Effector CD8-positive, alpha-beta T cell (primary cell): ENCODE results near the gene DDX56.

Experiments used
- DNase-seq: peaks from one replicate; lab custom pipeline; 2025; lab: John Stamatoyannopoulos, UW

The DDX56 gene

DNA sequence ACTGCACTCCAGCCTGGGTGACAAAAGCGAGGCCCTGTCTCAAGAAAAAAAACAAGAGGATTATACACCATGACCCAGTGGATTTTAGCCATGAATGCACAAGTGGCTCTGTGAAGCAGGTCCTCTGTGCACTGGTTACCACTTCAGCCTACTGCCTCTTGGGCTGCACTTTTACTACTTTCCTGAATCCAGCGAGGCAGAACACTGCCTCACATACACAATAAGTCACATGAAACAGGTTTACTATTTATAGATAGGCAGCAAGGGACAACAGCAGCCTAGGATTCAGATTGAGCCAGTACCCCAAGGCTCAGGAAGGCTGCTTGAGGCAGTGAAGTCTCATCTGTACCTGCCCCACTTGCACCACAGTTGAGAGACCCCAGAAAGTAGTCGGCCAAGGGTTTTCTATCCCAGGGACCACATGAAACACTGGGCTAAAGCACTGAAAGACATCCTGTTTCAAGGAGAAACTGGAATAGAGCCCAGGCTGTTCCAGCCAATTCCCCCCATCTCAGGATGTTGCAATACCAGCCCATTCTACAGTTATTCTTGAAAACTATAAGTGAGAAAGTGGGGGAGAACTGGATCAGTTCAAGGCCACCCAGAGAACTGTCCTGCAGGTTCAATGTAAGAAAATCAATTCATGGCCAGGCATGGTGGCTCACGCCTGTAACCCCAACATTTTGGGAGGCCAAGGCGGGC is 22.4 kb upstream of the DDX56 start:
- no peak for DNase-seq

DNA sequence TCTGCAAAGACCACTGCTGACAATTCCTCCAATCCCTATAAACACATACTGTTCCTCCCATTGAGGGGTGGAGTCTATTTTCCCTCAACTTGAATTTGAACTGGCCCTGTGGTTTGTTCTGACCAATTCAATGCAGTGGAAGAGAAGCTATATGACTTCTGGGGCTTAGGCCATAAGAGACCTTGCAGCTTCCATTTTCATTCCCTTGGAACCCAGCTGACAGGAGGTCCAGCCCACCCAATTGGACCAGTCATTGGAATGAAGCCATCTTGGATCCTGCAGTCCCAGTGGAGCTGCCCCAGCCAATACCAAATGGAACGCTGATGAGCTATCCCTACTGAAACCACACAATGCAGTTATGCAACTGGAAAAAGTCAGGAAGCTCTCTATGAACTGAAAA is 17.2 kb upstream of the DDX56 start:
- no peak for DNase-seq

GRCh38 chr7:44587843-44588711 is 14.4 kb upstream of the DDX56 start:
- DNase-seq: peak; percentile 28

DNA sequence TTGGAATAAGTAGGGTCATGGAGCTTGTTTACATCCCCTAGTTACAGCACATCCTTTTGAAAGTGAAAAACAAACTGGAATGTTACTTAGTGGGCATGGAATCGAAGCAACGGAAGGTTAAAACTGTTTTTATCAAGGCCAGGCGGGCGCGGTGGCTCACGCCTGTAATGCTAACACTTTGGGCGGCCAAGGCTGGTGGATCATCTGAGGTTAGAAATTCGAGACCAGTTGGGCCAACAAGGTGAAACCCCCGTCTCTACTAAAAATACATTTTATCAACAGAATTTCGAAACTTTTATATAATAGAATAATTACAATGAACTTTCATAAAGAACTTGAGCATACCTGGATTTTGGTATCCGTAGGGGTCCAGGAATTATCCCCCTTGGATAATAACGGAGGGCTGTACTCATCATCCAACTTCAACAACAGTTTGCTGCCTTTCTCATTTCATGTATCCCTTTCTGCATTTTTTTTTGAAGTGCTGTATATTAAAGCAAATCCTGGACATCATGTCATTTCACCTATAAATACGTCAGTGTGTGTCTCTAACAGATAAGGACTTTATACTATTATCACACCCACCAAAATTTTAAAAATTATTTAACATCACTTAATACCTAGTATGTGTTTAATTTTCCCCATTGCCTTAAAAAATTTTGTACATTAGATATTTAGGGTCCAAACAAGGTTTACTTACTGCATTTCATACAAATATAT is 9.6 kb upstream of the DDX56 start:
- no peak for DNase-seq

GRCh38 chr7:44581879-44582603 is 8.3 kb upstream of the DDX56 start, which contains the start of gene TMED4:
Gene TMED4, minus strand, starts transcription at chr7:44582231. Its CDS starts 25 bp downstream, at chr7:44582206.
- peak; percentile 100 for DNase-seq

DNA sequence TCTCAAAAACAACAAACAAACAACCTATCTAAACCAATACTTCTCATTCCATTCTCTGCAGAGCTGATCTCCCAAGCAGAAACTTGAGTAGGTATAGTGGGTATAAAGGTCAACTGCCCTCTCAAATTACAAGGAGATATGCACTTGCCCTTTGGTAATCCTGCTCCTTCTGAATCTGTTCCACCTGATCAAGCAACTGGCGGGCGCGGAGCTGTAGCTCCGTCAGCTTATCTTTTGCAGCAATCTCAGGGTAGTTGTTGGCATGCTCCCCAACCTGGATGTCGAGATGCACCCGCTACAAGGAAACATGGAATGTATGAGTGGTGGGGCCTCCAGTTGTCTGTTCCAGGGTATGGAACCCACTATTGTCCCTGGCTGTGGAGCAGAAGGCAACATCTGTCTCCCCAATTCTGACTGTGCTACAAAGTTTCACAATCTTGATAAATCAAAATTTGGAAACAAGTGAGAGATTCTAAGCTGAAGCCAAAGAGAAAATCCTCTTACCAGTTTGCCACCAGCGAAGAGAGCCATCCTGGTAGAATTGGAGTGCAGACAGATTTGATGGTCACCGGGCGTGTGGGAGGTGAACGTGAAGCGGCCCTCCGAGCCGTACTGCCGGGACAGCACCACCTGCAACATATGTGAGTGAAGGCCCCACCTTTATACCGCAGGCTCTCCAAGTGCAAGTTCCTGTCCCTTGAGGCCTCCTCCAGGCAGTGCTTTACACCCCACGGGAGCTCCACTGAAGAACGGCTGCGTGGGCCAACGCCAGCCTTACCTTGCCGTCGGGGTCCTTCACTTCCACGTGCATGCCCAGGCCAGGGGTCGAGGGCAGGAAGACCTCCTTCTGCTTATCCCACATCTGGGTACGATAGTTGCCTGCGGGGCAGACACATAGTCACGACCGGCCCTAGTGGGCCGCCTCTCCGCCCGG is 7.5 kb upstream of the DDX56 start:
- DNase-seq: peak; percentile 34

DNA sequence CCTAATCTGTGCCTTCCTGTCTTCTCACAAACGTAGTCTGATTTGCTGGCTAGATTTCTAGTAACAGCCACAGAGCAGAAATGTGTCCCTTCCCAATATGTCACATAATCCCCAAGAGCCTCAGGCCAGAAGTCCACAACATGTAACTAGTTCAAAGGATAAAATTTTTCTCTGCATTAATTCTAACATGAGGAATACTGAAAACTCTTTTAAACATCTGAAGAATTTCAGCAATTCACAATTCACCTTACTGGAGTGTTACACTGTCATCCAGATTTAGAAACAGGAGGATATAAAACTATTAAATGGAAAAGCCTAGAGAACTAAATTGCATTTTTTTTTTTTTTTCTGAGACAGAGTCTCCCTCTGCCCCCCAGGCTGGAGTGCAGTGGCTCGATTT is 2.5 kb upstream of the DDX56 start:
- no peak for DNase-seq

- DNase-seq: no peak
Observed at GRCh38 chr7:44575054-44575453, 1.3 kb upstream of the DDX56 start.

DNA sequence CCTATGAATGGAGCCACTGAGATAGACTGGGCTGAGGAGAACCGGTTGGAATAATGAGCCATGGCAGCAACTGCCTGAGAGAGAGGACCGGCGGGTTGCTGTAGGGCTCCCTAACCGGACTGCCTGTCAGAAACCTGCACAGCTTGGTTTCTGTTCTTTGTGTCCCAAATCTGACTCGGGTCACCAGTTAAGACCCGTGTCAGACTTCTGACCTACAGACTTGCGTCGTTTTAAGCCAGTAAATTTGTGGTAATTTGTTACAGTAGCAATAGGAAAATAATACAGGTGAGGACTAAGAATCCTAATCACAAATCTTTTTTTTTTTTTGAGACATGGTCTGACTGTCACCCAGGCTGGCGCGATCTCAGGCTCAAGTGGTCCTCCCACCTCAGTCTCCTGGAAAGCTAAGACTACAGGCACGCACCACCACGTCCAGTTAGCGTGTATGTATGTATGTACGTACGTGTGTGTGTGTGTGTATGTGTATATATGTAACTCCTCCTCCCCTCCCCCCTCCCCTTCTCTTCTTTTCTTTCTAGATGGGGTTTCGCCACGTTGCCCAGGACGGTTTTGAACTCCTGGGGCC is 672 bp upstream of the DDX56 start:
- DNase-seq: no peak

- no peak for DNase-seq
Observed at GRCh38 chr7:44572771-44573170, 937 bp downstream of the DDX56 start.

DNA sequence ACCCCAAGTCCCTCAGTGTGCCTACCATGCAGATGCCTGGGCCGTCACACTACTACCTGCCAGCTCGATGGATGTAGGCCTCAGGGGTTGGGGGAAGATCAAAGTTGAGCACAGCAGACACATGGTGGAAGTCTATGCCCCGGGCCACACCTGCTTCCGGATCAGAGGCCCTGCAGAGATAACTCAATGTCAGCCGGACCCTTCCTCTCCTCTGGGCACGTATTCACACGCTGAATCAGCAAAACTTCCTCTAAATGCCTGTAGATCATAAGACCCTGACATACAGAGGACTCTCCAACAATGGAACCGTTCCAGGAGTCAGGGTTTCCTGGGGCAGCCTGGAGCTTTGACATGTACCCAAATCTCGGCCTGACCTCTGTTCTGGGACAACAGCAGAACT is 3.7 kb downstream of the DDX56 start:
- no peak for DNase-seq

GRCh38 chr7:44568771-44569560 is 4.7 kb downstream of the DDX56 start:
- DNase-seq: no peak

DNA sequence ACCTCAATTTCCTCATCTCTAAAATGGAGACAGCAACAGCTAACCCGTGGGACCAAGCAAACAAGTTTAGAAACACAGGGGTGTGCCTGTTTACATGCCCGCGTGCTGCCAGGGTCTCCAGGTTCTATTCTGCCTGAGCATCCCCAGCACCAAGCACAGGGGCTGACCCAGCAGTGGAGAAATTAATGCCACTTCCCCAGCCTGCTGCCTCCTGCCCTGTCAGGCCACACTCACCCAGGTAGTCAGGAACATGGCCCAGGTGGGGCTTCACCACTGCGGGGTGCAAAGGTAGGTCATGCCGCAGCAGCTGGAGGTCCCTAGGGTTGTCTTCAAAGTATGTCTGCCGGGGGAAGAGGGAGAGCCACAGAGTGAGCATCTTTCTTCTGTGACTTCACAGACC is 5.8 kb downstream of the DDX56 start:
- DNase-seq: no peak

- no peak for DNase-seq
Observed at GRCh38 chr7:44566680-44567079, 7.0 kb downstream of the DDX56 start.

- no peak for DNase-seq
Observed at GRCh38 chr7:44565795-44566559, 7.7 kb downstream of the DDX56 start.

GRCh38 chr7:44565097-44565794 is 8.5 kb downstream of the DDX56 start:
- peak; percentile 40 for DNase-seq

DNA sequence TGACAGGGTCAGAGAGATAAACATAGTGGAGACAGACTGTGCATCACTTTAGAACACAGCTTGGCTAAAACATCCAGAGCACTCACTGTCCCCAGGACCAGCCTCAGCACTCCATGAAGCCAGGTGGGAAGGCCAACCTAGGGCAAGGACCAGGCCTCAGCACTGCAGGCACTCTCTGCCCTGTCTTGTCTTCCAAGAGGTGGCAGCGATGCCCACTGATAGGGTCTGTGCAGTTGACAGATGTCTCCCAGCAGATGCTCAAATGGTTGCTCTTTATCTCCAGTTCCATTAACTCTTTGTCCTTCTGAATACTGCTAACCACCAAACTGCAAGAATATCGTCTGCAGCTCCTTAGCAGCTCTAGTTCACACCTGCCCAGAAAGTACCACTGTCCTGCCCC is 9.1 kb downstream of the DDX56 start:
- DNase-seq: no peak

GRCh38 chr7:44563171-44563679 is 10.5 kb downstream of the DDX56 start:
- DNase-seq: no peak
